Psoas muscle (tissue), 8 donors: Measurements from ENCODE around the gene RANBP10. TPM values are rescaled to one million over a fixed set of nuclear protein-coding genes. Genes with fewer than 3 reads are reported as not detected.

ENCODE experiments used
- ATAC-seq, 4 donors: fragments of 200-7000 bp; cut with Tn5 transposase; one replicate each; pipeline ENCODE4 v1.9.1; 2020; ENCODE audit warnings: moderate library complexity in 3 of 4, mild to moderate bottlenecking in 2 of 4
- DNase-seq, 2 donors: peaks; one replicate each; pipeline ENCODE4 v3.0.0-alpha.2; 2020
- H3K27ac ChIP-seq: fragments of 200-600 bp; one replicate; pipeline ENCODE4 v1.8.0; 2022
- H3K27me3 ChIP-seq, 3 donors: fragments of 200-600 bp in 1 of 3; one replicate each; pipeline versions ENCODE4 v1.6.1 to v1.8.0; 2013 to 2022; ENCODE audit warnings: low read length in 2 of 3, mild to moderate bottlenecking in 2 of 3, moderate library complexity in 1 of 3; ENCODE audit not compliant: insufficient read depth in 3 of 3
- H3K36me3 ChIP-seq, 2 donors: fragments of 200-600 bp in 1 of 2; one replicate each; pipeline versions ENCODE4 v1.6.1 to v1.8.0; 2013 to 2022; ENCODE audit warnings: low read depth in 1 of 2, mild to moderate bottlenecking in 1 of 2, moderate library complexity in 1 of 2; ENCODE audit not compliant: insufficient read depth in 1 of 2
- H3K4me1 ChIP-seq: fragments of 200-600 bp; one replicate; pipeline ENCODE4 v1.8.0; 2022
- H3K4me3 ChIP-seq: fragments of 200-600 bp; one replicate; pipeline ENCODE4 v1.8.0; 2022; ENCODE audit warnings: mild to moderate bottlenecking
- H3K9me3 ChIP-seq: fragments of 200-600 bp; one replicate; pipeline ENCODE4 v1.8.0; 2022
- WGBS, 3 donors: extraction: QIAGEN DNeasy Blood & Tissue Kit; methylation state at CpG; one replicate each; pipeline versions ENCODE4 v1.1.6 to v1.1.7; 2013; 5-methylcytosine and 5-hydroxymethylcytosine counted together
- intact Hi-C, 2 donors: fragments of 100-400 bp; cut with DNase I; formaldehyde crosslinking; loops; one replicate each; pipeline versions ENCODE4 v1.11.0 to v1.14.2; 2022
- polyA plus RNA-seq, 3 donors: library from polyadenylated mRNA; stranded (reverse); fragments of 200-250 nt; gene quantifications; one replicate each; pipeline ENCODE4 v1.2.3, GENCODE V29; 2013
- total RNA-seq, 4 donors: library from RNA; stranded (reverse); fragmentation: NEBNext Ultra II Directional in 2 of 4; extraction: Animal tissue kit (Norgen Biotek cat#: 25700) in 2 of 4; gene quantifications; one replicate each; pipeline versions ENCODE4 v1.2.1 to v1.2.4, GENCODE V29; 2021 to 2023
- TF ChIP-seq, protein P1 (sequence below): fragments of 200-600 bp; IDR thresholded peaks from one replicate; pipeline ENCODE4 v1.8.0; 2022; ENCODE audit warnings: antibody characterized with exemption
- donor health status: healthy with polysubstance abuse.
- donor health status: DM: no; HTN: no; CAD: no; lungs with moderate emphysema.
- donor health status: Bipolar disorder and iron deficiency.
- donor health status: healthy.
- donor health status: DM: yes; HTN: yes; CAD: no.
- donor health status: DM: no; HTN: no; CAD: no.
- donor health status: DM: no; HTN: no; CAD: no.
- donor health status: DM: yes; HTN: yes; CAD: no.

RANBP10 gene
- total and polyA plus RNA-seq, 7 donors: 9.1 to 27.9 (median 17.6) TPM

DNA sequence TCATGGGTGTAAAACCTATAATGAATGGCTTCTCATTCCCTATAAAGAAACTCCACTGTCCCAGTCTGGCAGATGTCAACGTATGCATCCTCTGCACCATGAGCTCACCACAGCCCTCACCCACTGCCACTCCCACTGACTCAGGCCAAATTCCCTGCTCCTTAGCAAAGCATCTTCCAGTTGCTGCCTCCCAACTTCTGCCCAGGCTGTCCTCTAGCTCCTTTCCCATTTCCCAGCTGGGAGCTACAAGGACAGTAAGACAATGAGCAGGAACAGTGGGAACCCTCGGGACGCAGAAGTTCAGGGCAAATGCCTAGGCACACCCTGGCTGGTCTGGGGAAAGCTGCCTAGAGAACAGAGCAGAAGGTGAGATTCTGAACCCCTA, 26.7 kb upstream of the RANBP10 start:
- Histone ChIP-seq H3K36me3 (peaks cover 4 to 43% of the 10 kb centered on the region in 2 donors), H3K4me3 (peak overlapping the region; percentile 80), H3K27ac (peak overlapping the region; percentile 80), H3K4me1 (peaks cover 17% of the 10 kb centered on the region), H3K9me3 (no peaks in the 10 kb centered on the region), H3K27me3 (no peaks in the 10 kb centered on the region)
- peak in 3 of 4 donors; percentile 11 to 28 (median 15) for ATAC-seq
- 0 to 2% (median 1%) methylated on average over 3 of the region's 3 CpGs for WGBS, 3 donors
- TF ChIP-seq, protein P1, sequence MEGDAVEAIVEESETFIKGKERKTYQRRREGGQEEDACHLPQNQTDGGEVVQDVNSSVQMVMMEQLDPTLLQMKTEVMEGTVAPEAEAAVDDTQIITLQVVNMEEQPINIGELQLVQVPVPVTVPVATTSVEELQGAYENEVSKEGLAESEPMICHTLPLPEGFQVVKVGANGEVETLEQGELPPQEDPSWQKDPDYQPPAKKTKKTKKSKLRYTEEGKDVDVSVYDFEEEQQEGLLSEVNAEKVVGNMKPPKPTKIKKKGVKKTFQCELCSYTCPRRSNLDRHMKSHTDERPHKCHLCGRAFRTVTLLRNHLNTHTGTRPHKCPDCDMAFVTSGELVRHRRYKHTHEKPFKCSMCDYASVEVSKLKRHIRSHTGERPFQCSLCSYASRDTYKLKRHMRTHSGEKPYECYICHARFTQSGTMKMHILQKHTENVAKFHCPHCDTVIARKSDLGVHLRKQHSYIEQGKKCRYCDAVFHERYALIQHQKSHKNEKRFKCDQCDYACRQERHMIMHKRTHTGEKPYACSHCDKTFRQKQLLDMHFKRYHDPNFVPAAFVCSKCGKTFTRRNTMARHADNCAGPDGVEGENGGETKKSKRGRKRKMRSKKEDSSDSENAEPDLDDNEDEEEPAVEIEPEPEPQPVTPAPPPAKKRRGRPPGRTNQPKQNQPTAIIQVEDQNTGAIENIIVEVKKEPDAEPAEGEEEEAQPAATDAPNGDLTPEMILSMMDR: no peak
- no peak for DNase-seq
- intact Hi-C loops: no loop called here

DNA sequence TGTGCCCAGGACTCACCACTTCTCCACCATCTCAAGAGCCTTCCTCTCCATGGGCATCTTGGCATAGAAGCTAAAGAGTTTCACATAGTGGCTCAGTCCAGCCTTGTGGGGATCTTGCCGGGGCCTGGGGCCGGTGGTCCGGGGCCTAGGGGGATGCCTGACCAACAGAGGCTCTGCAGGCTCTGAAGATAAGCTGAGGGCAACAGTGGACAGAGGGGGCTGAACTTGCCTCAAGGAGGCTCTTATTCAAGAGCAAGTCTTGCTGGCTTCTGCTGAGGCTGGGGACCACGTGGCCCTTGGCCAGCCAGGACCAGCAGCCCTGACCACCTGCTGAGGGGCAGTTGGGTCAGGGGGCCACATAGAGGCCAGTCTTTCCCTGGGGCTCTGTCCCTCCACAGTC, 22.3 kb upstream of the RANBP10 start:
- Histone ChIP-seq H3K4me1 (peaks cover 11% of the 10 kb centered on the region), H3K27ac (no peak overlapping the region), H3K4me3 (no peak overlapping the region), H3K9me3 (no peaks in the 10 kb centered on the region), H3K36me3 (peaks cover 9 to 64% of the 10 kb centered on the region in 2 donors), H3K27me3 (no peaks in the 10 kb centered on the region)
- TF ChIP-seq, protein P1: no peak
- WGBS, 3 donors: 89 to 93% (median 90%) methylated on average over 4 of the region's 4 CpGs
- no peak for DNase-seq
- no peak for ATAC-seq
- intact Hi-C loops: no loop called here

DNA sequence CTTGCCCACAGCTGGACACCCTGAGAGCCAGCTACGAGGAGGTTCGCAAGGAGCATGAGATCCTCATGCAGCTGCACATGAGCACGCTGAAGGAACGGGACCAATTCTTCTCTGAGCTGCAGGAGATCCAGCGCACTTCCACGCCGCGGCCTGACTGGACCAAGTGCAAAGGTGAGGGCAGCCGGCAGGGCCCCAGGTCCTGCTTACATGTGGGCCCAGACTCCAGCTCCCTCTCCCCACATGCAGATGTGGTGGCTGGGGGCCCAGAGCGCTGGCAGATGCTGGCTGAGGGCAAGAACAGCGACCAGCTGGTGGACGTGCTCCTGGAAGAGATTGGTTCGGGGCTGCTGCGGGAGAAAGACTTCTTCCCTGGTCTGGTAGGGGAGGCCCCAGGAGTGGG, 19.5 kb upstream of the RANBP10 start:
- H3K4me1 ChIP-seq: no peaks in the 10 kb centered on the region
- no peak overlapping the region for H3K27ac ChIP-seq
- ATAC-seq (no peak), DNase-seq (no peak)
- H3K27me3 ChIP-seq: no peaks in the 10 kb centered on the region
- WGBS, 3 donors: 76 to 87% (median 82%) methylated on average over 13 to 14 of the region's 14 CpGs
- H3K4me3 ChIP-seq: no peak overlapping the region
- no peaks in the 10 kb centered on the region for H3K9me3 ChIP-seq
- H3K36me3 ChIP-seq: peaks cover 5 to 49% of the 10 kb centered on the region in 2 donors
- TF ChIP-seq, protein P1: no peak
- intact Hi-C loops: no loop called here

DNA sequence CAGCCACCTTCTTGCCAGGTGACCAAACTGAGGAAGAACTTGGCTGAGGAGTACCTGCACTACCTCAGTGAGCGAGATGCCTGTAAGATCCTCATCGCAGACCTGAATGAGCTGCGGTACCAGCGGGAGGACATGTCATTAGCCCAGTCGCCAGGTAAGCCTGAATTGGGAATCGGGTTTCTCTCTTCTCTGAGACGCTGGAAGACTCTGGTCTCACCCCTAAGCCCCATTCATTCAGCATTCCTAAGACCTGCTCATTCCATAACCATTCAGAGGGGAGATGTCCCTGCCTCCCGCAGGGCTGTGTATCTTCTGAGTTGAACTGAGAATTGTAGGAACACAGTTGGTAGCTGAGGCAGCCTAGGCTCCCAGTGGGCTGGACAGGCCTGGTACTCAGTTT, 18.8 kb upstream of the RANBP10 start:
- no peak overlapping the region for H3K4me3 ChIP-seq
- no peaks in the 10 kb centered on the region for H3K4me1 ChIP-seq
- 83 to 85% (median 84%) methylated on average over 8 of the region's 8 CpGs for WGBS, 3 donors
- H3K36me3 ChIP-seq: peaks cover 5 to 41% of the 10 kb centered on the region in 2 donors
- intact Hi-C loops: no loop called here
- DNase-seq (no peak), ATAC-seq (no peak)
- no peaks in the 10 kb centered on the region for H3K9me3 ChIP-seq
- no peak overlapping the region for H3K27ac ChIP-seq
- TF ChIP-seq, protein P1: no peak
- no peaks in the 10 kb centered on the region for H3K27me3 ChIP-seq

DNA sequence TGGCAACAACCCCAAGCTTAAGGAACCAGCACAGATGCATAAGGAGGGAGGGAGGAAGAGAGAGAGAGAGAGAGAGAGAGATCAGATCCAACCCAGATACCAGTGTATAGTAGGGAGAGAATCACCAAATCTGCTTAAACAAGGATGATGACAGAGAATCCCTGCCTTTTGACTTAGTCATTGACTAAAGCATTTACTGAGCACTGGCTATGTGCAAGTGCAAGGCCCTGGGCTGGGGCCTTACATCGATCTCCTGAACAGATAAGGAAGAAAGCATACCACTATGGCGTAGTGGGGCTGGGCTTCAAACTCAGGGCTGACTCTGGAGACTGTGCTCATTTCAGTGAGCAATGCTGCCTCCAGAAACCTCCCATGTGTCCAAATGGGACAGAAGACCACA, 16.2 kb upstream of the RANBP10 start:
- DNase-seq: no peak
- WGBS, 3 donors: 90 to 97% (median 94%) methylated on average over 2 of the region's 2 CpGs
- no peak overlapping the region for H3K4me3 ChIP-seq
- H3K27ac ChIP-seq: no peak overlapping the region
- H3K4me1 ChIP-seq: no peaks in the 10 kb centered on the region
- H3K27me3 ChIP-seq: no peaks in the 10 kb centered on the region
- ATAC-seq: no peak
- intact Hi-C loops: no loop called here
- peaks cover 1 to 15% of the 10 kb centered on the region in 2 donors for H3K36me3 ChIP-seq
- H3K9me3 ChIP-seq: no peaks in the 10 kb centered on the region
- TF ChIP-seq, protein P1: no peak
